Measurements from ENCODE around the gene FAXC.
"Not testable (repeated sequence)": the region's sequence is repeated elsewhere in the genome, so short reads cannot be mapped to it uniquely, and the experiment has no call there.

The FAXC gene

DNA sequence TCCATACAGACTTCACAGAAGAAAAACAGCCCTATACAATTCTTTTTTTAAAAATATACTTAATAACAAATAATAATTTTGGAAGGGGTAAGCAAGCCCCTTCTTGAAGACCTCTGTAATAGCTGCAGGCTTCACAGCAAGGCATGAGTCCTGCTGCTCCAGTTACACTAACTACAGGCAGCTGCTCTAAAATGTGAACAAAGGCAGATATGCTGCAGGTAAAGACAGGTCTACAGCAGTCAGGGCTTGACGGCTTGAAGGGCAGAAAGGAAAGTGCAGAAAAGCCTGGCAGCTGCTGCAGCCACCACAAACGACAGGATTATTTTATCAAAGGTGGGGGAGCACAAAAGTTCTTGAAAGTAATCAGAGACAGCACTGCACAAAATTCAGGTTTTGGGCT lies 11.3 kb downstream of the FAXC start:
- no peak for FAIRE-seq

DNA sequence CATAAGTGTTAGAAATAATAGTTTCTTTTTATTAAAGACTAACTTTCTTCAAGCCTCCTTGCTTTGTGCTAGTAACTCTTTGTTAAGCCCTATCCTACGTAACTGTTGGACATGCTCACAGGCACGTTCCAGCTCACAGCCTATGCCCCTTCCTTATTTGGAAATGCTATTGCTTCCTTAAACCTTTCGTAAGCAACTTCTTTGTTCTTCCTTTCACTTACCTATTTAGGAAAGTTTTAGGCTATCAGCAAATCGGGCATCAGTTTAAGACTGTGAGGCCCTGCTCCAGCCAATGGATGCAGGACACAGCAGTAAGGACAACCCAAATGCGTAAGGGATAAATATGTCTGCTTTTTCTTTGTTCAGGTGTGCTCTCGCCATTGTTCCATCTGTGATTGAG lies 14.2 kb downstream of the FAXC start:
- FAIRE-seq = not testable (repeated sequence)

DNA sequence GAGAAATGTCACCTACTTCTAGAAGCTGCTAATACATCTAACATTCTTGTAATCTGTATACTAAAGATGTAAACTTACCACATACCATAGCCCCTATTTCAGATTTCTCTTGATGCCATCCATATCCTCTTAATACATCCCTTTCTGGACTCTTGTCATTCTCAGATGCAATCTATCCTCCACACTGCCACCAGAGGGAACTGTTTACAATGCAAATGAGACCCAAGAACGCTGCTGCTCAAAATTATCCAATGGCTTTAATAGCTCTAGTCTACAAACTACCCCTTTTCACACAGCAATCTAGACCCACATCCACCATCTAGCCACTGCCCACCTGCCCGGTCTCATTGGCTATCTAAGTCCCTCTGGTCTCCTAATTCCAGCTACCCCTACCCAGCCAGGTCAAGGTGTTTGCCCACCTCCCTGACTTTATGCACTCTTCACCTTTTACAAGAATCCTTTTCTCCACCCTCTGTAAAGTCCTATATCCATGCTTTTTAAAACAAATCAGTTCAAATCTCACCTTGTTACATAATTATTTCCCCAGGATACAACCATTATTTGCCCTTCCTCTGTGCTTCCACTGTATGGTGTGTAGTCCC lies 14.8 kb downstream of the FAXC start:
- FAIRE-seq = peak; percentile 88

DNA sequence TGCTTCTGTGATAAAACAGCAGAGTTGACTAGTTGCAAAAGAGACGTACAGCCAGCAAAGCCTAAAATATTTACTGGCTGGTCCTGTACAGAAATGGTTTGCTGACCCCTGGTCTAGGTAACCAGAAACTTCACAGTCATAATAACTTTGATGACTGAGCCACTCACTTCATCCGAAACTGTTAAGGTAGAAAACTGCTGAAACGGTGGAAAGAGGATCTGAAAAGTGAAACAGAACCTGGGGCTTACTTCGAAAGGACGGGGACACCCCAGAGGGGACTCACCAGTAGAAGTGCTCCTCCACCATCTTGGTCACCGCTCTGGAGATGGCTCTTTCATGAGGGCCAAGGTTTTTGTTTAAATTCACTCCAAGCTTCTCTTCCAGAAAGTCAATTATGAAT lies 16.4 kb downstream of the FAXC start:
- no peak for FAIRE-seq

DNA sequence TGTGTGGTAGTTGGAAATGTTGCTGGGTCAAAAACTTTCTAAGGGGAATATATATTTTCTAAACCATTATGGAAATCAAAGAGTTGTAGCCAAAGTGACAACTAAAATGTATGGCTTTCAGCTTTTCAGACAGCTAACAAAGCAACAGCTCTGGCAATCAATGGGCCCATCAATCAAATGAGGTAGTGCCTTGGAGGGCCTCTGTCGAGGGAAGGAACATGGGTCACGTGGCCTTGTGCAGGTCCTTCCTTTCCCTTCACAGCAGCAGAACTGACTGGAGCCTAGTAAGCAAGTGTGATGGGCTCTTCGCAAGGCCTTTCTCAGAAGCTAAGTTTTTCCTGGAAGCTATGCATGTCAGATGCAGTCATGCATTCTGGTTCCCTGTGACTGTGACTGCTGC lies 17.9 kb downstream of the FAXC start:
- FAIRE-seq = no peak

DNA sequence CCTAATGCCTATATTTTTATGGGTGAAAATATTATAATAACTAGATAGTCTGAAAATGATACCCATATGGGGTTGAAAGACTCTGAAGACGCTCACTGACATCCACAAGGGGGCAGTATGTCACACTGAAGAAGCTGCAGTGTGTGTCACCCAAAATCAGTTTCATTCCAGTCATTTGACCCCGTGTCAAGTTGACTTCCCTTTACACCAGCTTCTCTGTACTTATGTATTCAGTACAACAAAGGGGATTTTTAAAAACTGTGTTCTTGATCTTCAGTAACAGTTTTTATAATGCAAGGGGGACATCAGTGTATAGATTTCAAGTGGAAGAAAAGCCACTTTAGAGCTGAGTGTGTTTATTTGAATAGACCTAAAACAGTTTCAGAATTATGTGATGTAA lies 19.3 kb downstream of the FAXC start:
- FAIRE-seq = peak; percentile 83

DNA sequence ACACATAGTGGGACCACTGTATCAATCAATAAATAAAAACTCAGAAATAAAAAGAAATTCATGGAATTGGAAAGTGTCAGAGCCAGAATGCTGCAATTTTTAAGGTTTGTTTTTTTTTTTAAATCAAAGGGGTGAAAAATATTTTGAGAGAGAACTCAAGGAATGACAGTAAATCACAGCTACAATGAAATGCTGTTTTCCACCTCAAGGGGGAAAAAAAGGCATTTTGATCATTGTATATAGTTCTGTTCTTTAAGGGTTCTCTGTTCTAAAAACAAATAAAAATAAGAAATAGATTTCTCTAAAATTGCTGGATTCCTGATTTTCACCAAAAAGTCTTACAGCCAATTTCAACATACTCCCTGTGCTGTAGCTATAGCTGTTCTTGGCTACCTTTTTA lies 24.5 kb downstream of the FAXC start:
- FAIRE-seq = no peak

DNA sequence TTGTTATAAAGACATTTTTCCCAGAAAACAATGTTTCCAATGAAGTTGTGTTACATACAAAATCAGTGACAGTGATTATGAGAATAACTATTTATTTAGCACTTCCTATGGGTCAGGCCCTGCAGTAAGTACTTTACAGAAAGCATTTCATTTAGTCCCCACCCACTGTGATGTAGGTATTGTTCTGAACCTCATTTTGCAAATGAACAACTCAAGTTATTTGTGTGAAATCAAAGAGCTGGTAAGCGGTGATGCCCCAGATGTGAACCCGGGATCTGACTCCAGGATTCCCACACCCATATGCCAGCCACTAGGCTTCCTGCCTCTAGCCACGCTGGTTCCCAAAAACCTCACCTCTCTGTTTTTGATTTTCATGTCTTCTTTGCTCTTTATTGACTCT lies 30.9 kb downstream of the FAXC start:
- FAIRE-seq = no peak

DNA sequence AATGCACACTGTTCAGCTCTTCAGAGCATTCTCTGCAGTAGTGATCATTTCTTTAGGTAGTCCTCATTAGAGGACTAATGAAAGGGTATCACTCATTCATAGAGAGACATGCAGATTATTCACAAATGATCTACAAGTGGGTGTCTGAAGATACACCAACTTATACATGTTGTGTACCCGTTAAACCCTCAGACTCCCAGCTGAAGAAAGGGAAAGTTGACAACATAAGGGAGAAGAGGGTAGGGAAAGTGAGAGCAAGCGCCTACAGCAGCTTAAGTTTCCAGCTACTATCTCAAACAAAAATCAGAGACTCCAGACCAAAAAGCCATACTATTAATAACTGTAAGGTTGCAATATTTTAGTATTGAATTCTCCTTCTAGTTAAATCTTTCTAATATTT lies 37.1 kb downstream of the FAXC start:
- no peak for FAIRE-seq

DNA sequence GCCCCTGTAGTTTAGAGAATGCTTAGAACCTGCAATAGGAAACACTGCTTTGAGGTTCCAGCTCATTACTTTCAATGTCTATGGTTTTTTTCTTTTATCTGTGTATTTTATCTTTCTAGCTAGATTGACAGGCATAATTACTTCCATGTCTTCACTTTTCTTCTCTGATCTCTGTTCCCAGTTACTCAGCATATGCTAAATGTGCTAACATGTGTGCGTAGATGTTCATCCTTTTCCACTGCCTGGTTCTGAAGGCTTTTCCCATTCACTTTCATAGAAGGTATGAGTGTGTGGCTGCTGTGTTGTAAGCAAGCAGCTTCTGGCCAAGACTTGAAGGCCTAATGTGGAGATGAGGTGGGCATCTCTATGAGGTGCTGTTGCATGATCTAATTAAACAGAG lies 38.9 kb downstream of the FAXC start:
- no peak for FAIRE-seq

DNA sequence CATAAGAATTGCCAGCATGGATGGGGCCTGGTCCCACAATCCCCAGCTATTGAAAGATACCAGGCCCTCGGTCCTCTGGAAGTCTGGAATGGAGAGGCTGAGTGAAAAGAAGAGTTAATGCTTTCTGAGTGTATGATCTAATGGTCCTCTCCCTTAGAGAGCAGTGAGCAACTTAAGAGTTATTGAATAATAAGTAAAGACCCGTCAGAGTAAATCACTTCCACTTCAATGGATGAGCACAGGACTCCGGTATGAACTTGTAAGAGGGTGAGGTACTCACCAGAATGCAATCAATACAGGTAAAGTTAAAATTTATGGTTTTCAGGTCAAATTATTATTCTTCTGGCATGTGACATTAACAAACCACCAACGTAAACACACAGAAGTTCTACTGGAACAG lies 39.9 kb downstream of the FAXC start:
- FAIRE-seq = no peak

DNA sequence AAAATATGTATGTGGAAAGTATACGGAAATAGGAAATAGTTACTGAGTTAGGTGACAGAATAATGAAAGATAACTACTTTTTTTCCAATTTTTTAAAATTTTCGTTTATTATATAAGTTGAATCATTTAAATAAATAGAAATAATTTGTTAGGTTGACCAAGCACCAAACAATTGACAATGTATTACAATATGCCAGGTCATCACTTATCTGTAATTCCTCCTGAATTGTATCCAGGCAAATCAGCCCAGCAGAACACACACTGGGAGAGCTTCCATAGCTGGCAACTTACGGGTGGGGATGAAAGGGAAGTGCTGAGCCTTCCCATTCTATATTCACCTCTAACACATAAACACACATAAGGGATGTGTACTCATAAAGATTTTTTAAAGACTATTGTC lies 40.7 kb downstream of the FAXC start:
- no peak for FAIRE-seq

DNA sequence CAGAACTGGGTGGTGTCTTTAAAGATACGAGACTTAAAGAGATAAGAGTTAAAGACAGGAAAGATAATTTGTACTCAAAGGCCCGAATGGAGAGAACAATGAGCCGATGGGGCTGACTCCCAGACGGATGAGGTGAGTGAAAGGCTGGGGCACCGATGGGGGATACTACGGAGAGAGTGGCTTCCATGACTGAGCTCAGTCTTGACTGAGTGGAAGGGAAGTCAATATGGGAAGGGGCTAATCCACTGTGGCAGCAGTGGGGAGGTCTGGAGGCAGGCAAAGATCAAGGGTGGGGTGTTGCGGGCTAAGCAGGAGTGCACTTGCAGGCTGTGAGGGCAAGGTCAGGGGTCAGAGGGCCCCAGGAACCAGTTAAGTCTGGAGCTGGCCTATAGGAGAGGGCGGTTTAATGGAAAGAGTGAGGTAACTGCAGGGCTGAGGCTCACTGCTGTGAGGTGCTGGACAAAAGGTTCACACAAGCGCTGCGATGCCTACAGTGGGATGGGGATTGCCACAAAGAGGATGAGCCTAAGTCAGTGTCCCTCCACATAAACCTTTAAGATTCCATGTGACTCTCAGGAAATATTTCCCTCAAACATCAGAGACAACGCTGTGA lies 42.1 kb downstream of the FAXC start:
- FAIRE-seq = no peak

DNA sequence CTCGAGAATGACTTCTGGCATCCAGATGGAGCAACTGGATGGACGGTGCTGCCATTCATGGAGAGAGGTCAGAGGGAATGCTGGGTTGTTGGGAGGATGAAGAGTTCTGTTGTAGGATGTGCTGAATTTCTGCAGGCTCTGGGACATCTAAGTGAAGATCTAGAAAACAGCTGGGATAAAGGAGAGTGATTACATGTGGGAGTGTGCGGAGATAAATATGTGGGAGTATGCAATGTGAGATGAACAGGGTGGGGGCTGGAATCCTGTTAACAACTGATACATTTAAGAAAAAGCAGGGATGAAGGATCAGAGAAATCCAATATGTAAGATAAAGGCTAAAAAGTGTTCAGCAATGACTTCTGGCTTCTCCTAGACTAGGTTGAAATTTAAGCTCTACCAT lies 43.1 kb downstream of the FAXC start:
- no peak for FAIRE-seq

DNA sequence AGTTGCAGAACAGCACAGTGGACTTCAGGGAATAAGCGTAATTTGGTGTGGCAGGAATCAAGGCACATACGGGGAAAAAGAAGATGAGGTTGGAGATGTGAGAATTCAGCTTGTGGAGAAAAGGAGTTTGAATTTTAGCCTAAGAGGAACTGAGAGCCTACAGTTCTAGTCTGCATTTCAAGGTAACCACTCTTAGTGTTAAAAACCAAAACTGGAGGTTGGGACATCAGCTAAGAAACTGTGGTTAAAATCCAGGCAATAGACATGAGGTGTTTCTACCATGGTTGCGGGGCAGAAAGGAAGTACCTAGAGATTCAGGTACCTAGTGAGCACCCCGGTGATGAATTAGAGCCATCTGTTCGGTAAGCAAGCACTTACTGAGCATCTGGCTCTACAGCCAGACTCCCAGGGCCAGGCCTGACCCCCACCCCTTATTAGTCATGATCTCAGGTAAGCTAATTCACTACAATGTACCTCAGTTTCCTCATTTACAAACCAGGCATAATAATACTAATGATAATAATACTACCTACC lies 44.4 kb downstream of the FAXC start:
- no peak for FAIRE-seq

DNA sequence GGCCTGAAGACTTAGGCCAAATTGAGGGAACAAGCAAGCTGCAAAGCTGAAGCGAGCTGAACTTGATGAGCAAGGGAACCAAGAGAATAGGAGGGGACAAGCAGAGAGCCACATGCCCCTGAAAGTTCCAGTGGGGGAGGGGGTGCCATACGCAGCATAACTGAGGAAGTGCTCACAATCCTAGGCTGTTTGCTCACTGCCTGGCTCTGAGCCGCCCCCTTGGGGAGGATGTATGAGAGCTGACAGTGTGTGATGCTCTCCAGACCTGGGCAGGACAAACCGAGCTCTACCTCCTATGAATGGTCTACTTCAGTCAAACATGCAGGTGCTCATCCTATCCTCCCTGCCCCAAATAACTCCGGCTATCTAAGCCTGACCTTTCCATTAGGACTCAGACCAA lies 52.1 kb downstream of the FAXC start:
- FAIRE-seq = no peak

DNA sequence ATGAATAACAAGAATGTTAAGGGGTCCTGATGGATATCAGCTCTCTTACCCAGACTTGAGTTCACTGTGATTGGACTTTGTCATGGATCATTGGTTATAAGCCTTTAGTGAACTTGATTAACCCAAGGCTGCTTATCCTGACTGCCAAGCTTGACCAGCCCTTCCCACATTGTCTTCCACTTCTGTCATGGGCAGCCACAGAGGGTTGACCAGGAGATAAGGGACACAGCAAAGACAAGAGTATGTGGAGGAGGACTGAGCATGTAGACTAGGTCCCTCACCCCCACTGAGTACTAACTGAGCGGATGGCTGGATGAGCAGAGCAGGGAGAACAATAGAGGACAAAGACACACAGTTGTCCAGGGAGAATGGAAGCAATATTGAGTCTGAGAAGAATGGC lies 52.5 kb downstream of the FAXC start:
- FAIRE-seq = no peak

DNA sequence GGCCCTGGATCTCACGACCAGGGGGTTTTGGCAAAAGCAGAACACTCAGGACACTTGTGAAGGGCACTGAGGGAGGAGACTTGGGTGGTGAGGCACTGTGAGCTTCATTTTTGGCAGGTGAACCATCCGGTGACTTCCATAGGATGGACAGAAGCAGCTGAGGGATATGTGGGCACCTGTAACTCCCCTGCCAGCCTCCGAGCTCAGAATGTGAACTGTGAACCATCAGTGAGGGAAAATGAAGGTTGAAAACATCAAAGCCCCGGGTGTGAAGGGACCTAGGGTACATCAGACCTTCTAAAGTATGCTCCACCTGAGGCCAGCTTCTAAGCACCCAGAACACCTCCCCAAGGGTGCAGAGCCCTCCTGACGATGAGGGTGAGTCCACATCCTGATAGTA lies 53.2 kb downstream of the FAXC start:
- FAIRE-seq = no peak

DNA sequence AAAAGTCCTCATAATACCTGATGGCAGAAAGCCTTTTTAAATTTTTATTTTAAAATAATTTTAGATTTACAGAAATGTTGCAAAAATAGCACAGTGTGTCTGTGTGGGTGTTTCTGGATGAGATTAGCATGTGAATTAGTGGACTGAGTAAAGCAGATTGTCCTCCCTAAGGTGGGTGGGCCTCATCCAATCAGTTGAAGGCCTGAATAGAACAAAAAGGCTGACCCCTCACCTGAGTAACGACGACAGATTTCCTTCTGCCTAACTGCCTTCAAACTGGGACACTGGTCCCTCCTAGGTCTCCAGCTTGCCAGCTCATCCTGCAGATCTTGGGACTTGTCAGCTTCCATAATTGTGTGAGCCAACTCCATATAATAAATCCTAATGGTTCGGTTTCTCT lies 54.2 kb downstream of the FAXC start:
- no peak for FAIRE-seq

DNA sequence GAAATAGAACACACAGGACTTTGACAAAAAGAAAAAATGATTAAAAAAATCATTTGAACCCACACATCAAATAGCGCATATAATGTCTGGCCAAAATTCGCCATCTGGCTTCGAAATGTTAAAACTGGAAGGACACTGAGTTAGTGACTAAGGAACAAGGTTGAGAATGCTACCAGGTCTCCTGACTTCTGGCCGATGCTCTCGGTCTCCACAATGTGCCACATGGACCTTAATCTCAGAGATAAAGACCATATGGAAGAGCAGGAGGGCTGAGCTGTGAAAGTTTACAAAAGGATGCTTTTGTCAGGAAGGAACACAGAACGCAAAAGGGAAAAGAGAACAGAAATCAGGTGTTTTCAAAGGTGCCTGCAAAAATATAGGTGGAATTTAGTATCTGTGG lies 54.7 kb downstream of the FAXC start:
- FAIRE-seq = no peak

DNA sequence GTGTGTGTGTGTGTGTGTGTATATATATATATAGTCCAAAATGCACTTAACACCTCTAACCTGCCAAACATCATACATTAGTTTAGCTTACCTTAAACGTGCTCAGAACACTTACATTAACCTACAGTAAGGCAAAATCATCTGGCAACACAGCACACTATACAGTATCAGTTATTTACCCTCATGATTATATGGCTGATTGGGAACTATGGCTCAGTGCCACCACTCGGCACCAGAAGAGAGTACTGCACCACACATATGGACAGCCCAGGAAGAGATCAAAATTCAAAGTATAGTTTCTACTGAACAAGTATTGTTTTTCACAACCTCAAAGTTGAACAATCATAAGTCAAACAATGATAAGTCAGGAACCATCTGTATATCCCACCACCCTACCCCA lies 59.8 kb downstream of the FAXC start:
- no peak for FAIRE-seq

DNA sequence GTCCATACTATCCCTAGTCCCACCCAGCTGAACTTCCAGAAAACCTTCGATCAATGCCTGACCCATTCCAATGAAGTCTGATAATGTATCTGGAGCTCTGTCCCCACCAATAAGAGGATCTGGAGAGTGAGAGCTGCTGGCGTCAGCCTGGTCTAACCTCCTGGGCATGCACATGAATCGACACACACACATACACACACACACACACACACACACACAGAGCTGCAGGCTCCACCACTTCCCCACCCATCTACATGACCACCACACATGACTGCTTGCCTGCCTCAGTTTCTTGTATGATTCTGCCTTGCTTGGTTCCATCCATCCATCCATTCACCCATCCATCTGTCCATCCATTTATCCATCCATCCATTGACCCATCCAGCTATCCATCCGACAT lies 60.8 kb downstream of the FAXC start:
- no peak for FAIRE-seq

DNA sequence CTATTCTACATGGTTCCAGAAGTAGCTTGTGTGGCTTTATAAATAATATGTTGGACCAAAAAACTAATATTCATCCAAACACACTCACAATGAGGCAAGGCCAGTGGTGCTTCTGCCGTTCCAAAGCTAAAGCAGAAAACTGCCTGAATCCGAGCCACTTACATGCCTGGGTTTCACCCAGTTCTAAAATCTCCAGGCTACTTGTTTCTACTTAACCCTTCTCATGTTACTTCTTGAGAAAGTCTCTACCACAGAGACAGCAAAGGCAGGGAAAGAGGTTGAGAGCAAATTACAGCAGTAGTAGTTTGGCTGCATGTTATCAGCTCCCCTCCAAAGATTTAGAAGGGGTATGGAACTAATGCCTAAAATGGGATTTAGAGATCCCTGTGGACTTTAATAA lies 62.0 kb downstream of the FAXC start:
- no peak for FAIRE-seq

DNA sequence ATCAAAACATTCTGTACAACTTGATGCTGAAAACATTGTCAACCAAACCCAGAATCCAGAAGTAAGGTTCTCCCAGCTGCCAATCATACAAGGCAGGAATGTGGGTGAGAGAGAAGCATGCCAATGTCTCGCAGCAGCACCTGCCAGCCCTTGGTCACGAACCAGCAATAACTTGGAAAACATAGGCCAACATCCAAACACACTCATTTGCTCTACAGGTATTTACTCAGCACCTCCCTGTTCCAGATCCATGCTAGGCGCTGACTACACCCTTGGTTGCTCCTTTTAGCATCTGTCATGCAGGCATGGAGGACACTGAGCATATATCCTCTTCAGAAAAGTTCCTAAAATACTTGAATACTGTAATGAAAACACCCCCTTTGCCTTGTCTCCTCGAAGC lies 63.6 kb downstream of the FAXC start:
- FAIRE-seq = no peak

DNA sequence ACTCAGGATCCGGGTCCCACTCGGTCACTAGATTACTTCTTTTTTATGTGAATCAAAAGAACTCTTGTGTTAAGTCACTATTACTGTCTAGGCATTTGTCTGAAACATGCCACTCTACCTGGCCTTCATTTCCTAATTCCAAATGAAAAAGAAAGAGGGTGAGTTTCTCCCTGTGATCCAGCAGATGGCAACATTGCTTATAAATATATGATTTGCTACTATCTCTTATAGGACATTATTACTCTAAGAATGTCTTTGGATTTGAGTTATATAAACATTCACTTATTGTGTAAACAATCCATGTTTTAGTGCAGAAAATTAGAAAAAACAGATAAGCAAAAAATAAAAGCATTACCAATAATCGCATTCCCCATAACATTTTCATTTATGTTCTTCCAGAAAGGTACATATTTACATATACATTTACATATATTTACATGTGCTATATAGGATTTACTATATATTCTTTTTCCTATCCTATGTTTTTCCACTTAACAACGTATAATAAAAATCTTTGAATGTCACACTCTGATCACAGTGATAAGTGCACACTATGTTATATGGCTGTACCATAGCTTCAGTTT lies 66.9 kb downstream of the FAXC start:
- FAIRE-seq = peak; percentile 98

Measured in A204.1 (cell line).